Measurements from ENCODE around the gene CBX8.

CBX8 gene

GRCh38 chr17:79796763-79797491, at the start of gene CBX8:
TSS of gene CBX8 (minus strand) at chr17:79797077. CDS start at chr17:79796998, 79 bp downstream.
- peak; percentile 98 to 100 for DNase-seq (ENCODE audit: extremely low read depth in 1 of 2, low read depth in 1 of 2)

DNA sequence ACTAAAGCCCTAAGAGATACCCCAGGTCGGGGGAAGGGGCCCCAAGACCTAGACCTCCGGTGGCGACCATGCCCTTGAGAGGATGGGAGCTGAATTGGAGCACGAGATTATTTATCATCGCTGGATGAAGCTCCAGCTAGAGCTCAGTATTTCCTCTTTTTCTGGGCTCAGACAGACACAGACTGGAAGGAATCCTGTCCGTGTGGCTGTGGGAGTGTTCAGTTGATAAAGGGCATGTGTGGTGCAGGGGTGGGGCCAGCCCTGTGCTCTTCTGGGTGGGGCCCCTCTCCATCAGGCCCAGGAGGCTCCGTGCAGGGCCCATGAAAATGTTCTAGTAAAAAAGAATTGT, 48.7 kb upstream of the CBX8 start:
- no peak for DNase-seq (ENCODE audit: extremely low read depth in 1 of 2, low read depth in 1 of 2)

GRCh38 chr17:79844869-79845600, 48.2 kb upstream of the CBX8 start:
- no peak for DNase-seq (ENCODE audit: extremely low read depth in 1 of 2, low read depth in 1 of 2)

DNA sequence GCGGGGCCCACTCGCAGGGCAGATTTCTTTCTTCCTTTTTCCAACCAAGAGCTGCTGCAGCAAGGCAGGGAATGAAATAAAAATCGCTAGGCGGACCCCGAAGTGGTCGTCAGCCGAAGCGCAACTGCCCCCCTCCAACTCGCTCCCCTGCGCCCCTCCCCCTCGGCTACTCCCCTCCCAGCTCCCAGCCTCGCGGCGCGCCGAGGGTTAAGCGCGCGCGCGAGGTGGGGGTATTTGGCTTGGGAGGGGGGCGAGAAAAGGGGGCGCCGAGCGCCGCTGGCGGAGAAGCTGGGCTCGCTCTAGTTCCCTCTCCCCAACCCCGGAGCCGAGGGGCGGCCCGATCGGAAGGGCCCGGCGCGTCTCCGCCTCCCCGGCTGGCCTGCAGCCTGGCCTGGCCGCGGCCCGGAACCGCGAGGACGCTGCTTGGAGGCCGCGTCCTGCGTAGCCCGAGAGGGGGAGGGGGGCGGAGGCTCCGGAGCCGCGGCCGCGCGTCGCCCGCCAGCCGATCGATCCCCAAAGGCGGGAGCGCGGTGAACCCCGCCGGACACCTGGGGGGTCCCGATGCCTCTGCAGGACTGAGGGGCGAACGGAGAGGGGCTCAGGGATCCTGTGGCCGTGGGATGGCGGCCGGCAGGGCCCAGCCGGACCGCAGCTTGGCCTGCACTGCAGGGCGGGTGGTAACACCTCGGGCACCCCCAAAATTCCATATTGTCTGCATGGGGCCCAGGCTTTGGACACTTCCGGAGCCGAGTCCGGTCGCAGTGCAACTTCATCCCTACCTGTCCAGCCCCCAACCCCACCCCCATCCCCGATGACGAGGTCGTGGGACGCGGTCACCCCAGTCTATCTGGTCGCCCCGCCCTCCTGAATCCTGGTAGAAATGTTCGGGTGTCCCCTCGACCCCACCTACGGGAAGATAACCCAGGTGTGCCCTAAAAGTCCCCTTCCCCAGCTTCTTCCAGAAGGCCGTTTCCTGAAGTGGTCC, 47.2 kb upstream of the CBX8 start:
- DNase-seq (ENCODE audit: extremely low read depth in 1 of 2, low read depth in 1 of 2) = no peak

DNA sequence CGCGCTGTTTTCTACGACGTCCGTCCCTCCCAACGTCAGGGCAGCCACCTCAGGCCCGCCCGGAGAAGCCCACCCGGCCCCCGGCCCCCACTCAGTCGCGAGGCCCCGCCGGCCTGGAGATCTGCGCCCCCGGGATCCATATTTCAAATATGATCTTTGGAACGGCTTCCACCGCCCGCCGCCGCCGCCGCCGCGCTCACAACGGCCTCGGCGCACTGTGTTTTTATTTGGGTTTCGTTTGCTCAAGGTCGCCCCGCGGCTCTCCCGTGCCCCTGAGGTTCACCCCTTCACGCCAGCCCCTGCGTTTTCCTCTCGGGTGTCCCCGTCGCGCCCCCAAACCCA, 46.6 kb upstream of the CBX8 start:
- no peak for DNase-seq (ENCODE audit: extremely low read depth in 1 of 2, low read depth in 1 of 2)

DNA sequence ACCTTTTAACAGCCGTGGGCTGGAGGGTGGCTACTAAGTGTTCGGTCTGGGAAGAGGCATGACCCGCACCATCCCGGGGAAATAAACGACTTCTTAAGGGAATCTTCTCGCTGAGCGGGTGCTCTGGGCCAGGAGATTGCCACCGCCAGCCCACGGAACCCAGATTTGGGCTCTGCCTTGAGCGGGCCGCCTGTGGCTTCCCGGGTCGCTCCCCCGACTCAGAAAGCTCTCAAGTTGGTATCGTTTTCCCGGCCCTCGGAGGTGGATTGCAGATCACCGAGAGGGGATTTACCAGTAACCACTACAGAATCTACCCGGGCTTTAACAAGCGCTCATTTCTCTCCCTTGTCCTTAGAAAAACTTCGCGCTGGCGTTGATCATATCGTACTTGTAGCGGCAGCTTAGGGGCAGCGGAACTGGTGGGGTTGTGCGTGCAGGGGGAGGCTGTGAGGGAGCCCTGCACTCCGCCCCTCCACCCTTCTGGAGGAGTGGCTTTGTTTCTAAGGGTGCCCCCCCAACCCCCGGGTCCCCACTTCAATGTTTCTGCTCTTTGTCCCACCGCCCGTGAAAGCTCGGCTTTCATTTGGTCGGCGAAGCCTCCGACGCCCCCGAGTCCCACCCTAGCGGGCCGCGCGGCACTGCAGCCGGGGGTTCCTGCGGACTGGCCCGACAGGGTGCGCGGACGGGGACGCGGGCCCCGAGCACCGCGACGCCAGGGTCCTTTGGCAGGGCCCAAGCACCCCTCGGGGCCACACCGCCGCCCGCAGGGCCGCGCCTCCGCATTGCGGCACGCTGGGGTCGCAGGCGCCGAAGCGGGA, 46.0 kb upstream of the CBX8 start:
- DNase-seq (ENCODE audit: extremely low read depth in 1 of 2, low read depth in 1 of 2) = no peak

DNA sequence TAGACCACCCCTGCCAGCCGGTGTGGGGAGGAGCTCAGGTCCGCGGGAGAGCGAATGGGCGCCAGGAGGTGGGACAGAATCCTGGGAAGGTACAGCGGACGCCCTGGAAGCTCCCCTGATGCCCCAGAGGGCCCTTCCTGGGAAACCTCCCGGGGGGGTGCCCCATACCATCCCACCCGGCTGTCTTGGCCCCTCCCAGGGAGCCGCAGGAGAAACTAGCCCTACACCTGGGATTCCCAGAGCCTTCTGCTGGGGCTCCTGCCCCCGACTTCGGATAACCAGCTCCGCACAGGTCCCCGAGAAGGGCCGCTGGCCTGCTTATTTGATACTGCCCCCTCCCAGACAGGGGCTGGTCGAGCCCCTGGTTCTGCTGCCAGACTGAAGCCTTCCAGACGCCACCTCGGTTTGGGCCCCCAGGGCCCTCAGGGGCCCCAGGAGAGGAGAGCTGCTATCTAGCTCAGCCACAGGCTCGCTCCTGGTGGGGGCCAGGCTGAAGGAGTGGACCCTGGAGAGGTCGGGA, 45.3 kb upstream of the CBX8 start:
- DNase-seq (ENCODE audit: extremely low read depth in 1 of 2, low read depth in 1 of 2) = no peak

GRCh38 chr17:79841369-79842135, 44.7 kb upstream of the CBX8 start:
- no peak for DNase-seq (ENCODE audit: extremely low read depth in 1 of 2, low read depth in 1 of 2)

- no peak for DNase-seq (ENCODE audit: extremely low read depth in 1 of 2, low read depth in 1 of 2)
These were observed 44.1 kb upstream of the CBX8 start for GRCh38 chr17:79840989-79841286.

- DNase-seq (ENCODE audit: extremely low read depth in 1 of 2, low read depth in 1 of 2) = no peak
These were observed 43.6 kb upstream of the CBX8 start for GRCh38 chr17:79840269-79840988.

- DNase-seq (ENCODE audit: extremely low read depth in 1 of 2, low read depth in 1 of 2) = peak; percentile 78 to 82
These were observed 42.7 kb upstream of the CBX8 start, which contains the start of gene CBX4 for GRCh38 chr17:79839356-79840268. TSS of gene CBX4 (minus strand) at chr17:79839440. CDS start at chr17:79839251, 189 bp downstream.

DNA sequence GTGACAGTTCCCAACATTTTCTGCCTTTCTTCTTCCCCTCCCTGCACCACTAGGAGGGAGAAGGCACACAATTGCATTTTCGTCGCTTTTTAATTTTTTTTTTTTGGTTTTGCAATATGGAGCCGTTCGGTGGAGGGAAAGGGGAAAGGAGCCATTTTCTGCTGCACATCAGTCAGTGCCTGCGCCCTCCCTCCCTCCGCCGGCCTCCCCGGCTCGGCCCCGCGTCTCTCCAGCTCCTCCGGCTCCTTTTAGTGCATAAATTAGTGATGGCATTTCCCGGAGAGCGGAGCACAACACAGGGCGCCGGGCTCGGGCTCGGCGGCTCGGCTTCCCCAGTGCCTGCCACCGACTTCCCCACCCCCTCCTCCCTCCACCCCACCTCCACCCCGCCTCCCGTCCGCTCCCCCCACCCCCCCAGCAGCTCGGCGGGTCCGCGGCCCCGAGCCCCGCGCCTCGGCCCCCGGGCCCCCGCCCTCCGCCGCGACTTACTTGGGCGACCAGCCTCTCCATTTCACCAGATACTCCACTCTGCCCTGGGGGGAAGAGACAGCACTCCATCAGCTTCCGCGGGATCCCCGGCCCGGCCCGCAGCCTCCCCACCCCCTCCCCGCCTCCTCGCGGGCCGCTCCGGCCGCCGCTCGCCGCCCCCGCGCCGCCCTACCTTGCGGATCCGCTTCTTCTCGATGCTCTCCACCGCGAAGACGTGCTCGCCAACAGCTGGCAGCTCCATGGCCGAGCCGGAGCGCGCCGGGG, 41.8 kb upstream of the CBX8 start:
- peak in 1 of 2 donors; percentile 34 for DNase-seq (ENCODE audit: extremely low read depth in 1 of 2, low read depth in 1 of 2)

GRCh38 chr17:79837888-79838521, 41.1 kb upstream of the CBX8 start:
- no peak for DNase-seq (ENCODE audit: extremely low read depth in 1 of 2, low read depth in 1 of 2)

GRCh38 chr17:79836972-79837887, 40.4 kb upstream of the CBX8 start:
- peak in 1 of 2 donors; percentile 47 for DNase-seq (ENCODE audit: extremely low read depth in 1 of 2, low read depth in 1 of 2)

- DNase-seq (ENCODE audit: extremely low read depth in 1 of 2, low read depth in 1 of 2) = no peak
These were observed 39.7 kb upstream of the CBX8 start for GRCh38 chr17:79836510-79836971.

Data from stimulated activated CD8-positive, alpha-beta memory T cell treated with anti-CD3 and anti-CD28 coated beads, Interleukin-7, amount 100 ng/mL, for 48 hours (primary cell).